ENCODE measurements around the gene HIC1.

Gene HIC1

DNA sequence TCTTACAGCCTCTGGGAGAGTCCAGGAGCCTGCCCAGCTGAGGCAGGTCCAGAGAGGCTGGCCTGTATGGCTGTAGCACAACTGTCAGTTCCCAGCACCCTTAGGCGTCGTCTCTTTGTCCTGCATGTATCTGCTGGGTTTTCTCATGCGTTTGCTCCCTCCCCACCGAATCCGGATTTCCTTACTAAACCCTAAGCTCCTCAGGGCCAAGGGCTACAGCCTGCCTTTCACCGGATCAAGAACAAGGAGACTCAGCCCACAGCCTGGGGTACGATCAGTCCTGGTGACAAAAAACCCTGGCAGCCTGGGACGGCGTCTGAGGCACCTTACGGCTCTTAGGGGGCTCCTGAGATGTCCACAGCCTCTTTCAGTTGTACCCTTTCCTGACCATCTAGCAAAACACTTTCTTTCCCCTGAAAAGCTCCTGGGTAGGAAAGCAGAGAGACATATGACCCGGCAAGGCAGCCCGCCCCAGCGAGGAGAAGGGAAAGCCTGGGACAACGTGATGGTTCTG, 12.2 kb downstream of the HIC1 start:
- DNase-seq (ENCODE audit: low read depth) = no peak
- H3K4me3 ChIP-seq (ENCODE audit: low read depth, low read length) = no peak overlapping the region
- TF ChIP-seq, protein P1, sequence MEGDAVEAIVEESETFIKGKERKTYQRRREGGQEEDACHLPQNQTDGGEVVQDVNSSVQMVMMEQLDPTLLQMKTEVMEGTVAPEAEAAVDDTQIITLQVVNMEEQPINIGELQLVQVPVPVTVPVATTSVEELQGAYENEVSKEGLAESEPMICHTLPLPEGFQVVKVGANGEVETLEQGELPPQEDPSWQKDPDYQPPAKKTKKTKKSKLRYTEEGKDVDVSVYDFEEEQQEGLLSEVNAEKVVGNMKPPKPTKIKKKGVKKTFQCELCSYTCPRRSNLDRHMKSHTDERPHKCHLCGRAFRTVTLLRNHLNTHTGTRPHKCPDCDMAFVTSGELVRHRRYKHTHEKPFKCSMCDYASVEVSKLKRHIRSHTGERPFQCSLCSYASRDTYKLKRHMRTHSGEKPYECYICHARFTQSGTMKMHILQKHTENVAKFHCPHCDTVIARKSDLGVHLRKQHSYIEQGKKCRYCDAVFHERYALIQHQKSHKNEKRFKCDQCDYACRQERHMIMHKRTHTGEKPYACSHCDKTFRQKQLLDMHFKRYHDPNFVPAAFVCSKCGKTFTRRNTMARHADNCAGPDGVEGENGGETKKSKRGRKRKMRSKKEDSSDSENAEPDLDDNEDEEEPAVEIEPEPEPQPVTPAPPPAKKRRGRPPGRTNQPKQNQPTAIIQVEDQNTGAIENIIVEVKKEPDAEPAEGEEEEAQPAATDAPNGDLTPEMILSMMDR (conservative IDR thresholded peaks at IDR 0.05; ENCODE audit: low read depth, low read length) = peak; percentile 0

DNA sequence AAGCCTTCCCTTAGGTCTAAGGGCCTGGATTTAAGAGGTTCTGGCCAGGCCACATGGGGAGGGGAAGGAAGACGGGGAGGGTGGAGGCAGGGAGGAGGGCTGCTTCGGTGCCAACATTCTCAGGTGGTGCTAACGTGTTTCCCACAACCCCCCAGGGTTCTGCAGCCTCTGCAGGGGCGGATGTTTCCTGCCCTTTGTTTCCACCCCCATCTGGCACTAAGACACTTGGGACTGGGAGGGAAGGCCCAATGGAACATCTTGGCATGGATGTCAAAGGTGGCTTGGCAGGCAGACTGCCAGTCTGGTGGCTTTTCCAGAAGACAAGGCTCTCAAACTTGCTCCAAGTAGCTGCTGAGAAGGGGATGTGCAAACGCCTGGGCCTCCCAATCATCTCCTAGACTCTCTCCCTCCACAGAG, 12.7 kb downstream of the HIC1 start:
- peak; percentile 86 for DNase-seq (ENCODE audit: low read depth)
- H3K4me3 ChIP-seq (ENCODE audit: low read depth, low read length) = no peak overlapping the region
- TF ChIP-seq, protein P1 (conservative IDR thresholded peaks at IDR 0.05; ENCODE audit: low read depth, low read length) = no peak

DNA sequence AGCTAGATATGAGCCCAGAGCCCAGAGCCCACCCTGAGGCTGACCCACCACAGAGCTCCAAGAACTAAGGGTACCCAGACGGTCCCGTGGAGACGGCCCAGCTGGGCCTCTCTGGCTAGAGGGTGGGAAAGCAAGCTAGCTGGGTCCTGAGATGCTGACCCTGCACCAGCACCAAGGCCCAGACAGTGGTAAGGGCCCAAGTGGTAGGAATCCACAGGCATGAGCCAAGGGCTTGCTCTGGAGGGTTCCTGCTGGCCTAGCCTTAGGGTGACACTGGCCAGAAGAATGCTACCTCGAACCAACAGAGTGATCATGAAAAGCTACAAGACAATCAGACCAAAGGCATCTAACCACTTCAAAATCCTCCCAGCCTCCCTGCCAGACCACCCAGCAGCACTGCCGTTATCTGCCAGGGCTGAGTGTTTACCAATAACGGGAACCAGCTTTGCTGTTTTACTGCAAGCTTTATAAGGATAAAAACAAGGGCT, 13.2 kb downstream of the HIC1 start:
- TF ChIP-seq, protein P1 (conservative IDR thresholded peaks at IDR 0.05; ENCODE audit: low read depth, low read length) = peak; percentile 36
- peak; percentile 83 for DNase-seq (ENCODE audit: low read depth)
- no peak overlapping the region for H3K4me3 ChIP-seq (ENCODE audit: low read depth, low read length)

GRCh38 chr17:2068519-2069051, 13.7 kb downstream of the HIC1 start:
- no peak overlapping the region for H3K4me3 ChIP-seq (ENCODE audit: low read depth, low read length)
- peak; percentile 74 for DNase-seq (ENCODE audit: low read depth)
- TF ChIP-seq, protein P1 (conservative IDR thresholded peaks at IDR 0.05; ENCODE audit: low read depth, low read length) = no peak

DNA sequence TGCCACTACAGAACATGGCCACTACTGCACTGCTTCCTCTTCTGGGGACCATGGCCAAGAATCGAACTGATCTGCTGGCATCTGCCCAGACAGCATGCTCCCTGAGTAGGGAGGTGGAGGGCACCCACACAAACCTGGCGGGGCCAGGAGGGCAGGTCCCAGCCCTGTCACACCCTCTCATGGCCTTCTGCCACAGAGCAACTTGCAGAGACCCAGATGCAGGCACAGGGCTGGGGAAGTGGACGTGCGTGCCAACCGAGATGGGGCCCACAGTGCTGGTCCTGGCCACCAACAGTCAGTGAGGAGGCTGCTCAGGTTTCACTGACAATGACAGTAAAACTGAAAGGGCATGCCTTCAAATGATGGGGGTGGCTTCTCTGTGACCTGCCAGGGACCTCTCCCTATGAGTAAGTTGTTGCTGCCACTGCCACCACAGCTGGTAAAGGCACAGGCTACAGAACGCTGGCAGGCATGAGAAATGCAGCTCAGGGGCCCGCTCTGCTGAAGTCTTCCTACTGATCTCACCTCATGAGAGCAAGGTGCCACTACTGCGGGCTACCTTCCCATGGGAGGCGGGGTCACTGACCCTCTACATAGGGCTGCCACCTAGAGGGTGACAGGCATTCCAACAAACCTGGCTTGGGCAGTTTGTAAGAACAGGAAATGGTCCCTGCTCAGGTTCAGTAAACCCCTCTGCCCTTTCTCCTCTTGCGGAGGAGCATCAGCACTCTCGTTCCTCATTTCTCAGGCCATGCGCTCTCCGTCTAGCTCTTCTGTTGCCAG, 15.5 kb downstream of the HIC1 start:
- no peak for DNase-seq (ENCODE audit: low read depth)
- TF ChIP-seq, protein P1 (conservative IDR thresholded peaks at IDR 0.05; ENCODE audit: low read depth, low read length) = no peak
- H3K4me3 ChIP-seq (ENCODE audit: low read depth, low read length) = no peak overlapping the region

- no peak overlapping the region for H3K4me3 ChIP-seq (ENCODE audit: low read depth, low read length)
- TF ChIP-seq, protein P1 (conservative IDR thresholded peaks at IDR 0.05; ENCODE audit: low read depth, low read length) = no peak
- DNase-seq (ENCODE audit: low read depth) = no peak
Observed at GRCh38 chr17:2071024-2071385, 16.1 kb downstream of the HIC1 start.

Data from choroid plexus epithelial cell (primary cell).